Esophagus squamous epithelium (tissue), 4 donors: ENCODE results near the gene PCSK1.

Source experiments
- CTCF ChIP-seq, 6 experiments: fragments of 450-650 bp in 4 of 6; fragments of 200-600 bp in 2 of 6; sonication (generic) in 2 of 6; IDR thresholded peaks; one replicate each; pipeline ENCODE4 v1.5.1; 2016 to 2019; ENCODE audit warnings: antibody characterized with exemption in 6 of 6, mild to moderate bottlenecking in 4 of 6, moderate library complexity in 4 of 6
- POLR2A ChIP-seq, 4 donors: fragments of 450-650 bp; IDR thresholded peaks; one replicate each; pipeline ENCODE4 v1.6.1; 2017; ENCODE audit warnings: antibody characterized with exemption in 4 of 4, mild to moderate bottlenecking in 4 of 4, moderate library complexity in 3 of 4

DNA sequence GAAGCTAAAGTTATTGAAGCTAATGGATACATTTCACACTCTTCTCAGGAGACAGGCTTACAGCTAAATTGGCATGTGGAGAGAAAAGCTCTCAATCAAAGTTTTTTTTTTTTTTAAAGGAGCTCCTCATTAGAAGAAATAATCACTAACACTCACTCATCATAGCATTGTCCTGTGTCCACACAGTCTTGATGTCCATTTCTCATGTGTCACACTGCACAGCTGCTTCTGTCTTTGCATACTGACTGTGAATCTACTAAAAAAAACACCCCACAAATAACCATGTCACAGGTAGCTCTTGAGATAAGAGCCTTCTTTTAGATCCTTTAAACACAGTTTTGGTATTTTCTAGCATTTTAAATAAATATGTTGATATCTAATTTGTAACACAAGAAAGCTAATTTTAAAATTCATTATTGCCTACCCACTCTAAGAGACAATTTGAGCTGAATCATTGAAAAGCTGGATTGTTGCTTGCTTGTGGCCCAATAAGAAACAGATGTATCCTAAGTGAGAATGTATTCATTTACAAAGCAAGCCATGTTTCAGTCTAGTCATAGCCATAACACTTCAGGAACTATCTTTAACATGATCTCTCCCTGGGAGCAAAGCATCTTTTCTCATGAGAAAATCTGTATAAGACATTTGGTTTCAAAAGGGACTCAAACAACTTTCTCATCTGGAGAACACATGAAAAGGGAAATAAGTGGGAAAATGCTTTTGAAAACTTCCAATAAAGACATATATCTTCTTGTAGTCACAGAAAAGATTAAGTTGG is 48.1 kb upstream of the PCSK1 start:
- TF ChIP-seq POLR2A (IDR thresholded peaks at IDR 0.05), result no peak
- no peak for TF ChIP-seq CTCF (IDR thresholded peaks at IDR 0.05)
